RWPE1 (cell line): ENCODE data around the gene RNF40.
A peak's percentile ranks its signal among the peaks of the same experiment; 100 is the strongest.
"Not testable (repeated sequence)": the region's sequence is repeated elsewhere in the genome, so short reads cannot be mapped to it uniquely, and the experiment has no call there.

ENCODE experiments used
- CTCF ChIA-PET: fragments of 350-600 bp; sonication (Branson Sonifier 250); formaldehyde crosslinking; extraction: SDS; loops from one replicate; lab custom pipeline; 2021; lab: Yijun Ruan, JAX
- POLR2A ChIA-PET: fragments of 400-600 bp; formaldehyde crosslinking; extraction: SDS; loops from one replicate; lab custom pipeline; 2020; ENCODE audit warnings: antibody characterized with exemption; ENCODE audit not compliant: low non-redundant PET; lab: Yijun Ruan, JAX
- DNase-seq: peaks from one replicate; pipeline ENCODE4 v3.0.0; 2012; ENCODE audit warnings: low spot score
- H3K27ac ChIP-seq: fragments of 450-650 bp; 2 replicates; pipeline ENCODE4 v1.5.1; 2017
- CTCF ChIP-seq: fragments of 450-650 bp; conservative IDR thresholded peaks from 2 replicates; pipeline ENCODE4 v1.5.1; 2017; ENCODE audit warnings: low read depth, mild to moderate bottlenecking

Gene RNF40

GRCh38 chr16:30813821-30814189, 51.7 kb downstream of the RNF40 start:
- ChIA-PET POLR2A (interaction anchor here (1.0 kb wide), 1 partner anchor 8 kb away, joined by 3 read pairs; no protein-coding TSS in a partner anchor), CTCF (interaction anchor here (0.6 to 1.7 kb wide), 12 partner anchors 10 to 202 kb away, joined by 3 to 10 read pairs (median 3); partner anchors contain the start of gene BCL7C)
- DNase-seq: no peak
- no peak for TF ChIP-seq CTCF
- H3K27ac ChIP-seq: peak overlapping the region; percentile 82

GRCh38 chr16:30816769-30817168, 54.6 kb downstream of the RNF40 start:
- ChIA-PET POLR2A (no interaction called here), CTCF (interaction anchor here (0.6 to 0.7 kb wide), 2 partner anchors 119 to 131 kb away, joined by 3 read pairs; no protein-coding TSS in a partner anchor)
- no peak for TF ChIP-seq CTCF

GRCh38 chr16:30820952-30821421, 58.9 kb downstream of the RNF40 start:
- CTCF ChIA-PET: no interaction called here
- no peak overlapping the region for H3K27ac ChIP-seq
- TF ChIP-seq CTCF: no peak
- DNase-seq: no peak
- POLR2A ChIA-PET: no interaction called here

More at GRCh38 chr16:30816769-30817168, 54.6 kb downstream of the RNF40 start:
- no peak overlapping the region for H3K27ac ChIP-seq
- no peak for DNase-seq

- POLR2A ChIA-PET, DNase-seq, CTCF ChIA-PET, H3K27ac ChIP-seq: not testable (repeated sequence)
These were observed 59.3 kb downstream of the RNF40 start for GRCh38 chr16:30821441-30821840.

GRCh38 chr16:30821891-30822290, 59.8 kb downstream of the RNF40 start:
- H3K27ac ChIP-seq: no peak overlapping the region
- CTCF ChIA-PET: no interaction called here
- no peak for DNase-seq
- POLR2A ChIA-PET: interaction anchor here (0.6 kb wide), 1 partner anchor 20 kb away, joined by 4 read pairs; no protein-coding TSS in a partner anchor
- no peak for TF ChIP-seq CTCF
